Measurements from ENCODE around the gene GSTM2.

The GSTM2 gene

GRCh38 chr1:109714661-109715372 lies 47.0 kb downstream of the GSTM2 start:
- no peak for DNase-seq (ENCODE audit: low read depth, low spot score)

DNA sequence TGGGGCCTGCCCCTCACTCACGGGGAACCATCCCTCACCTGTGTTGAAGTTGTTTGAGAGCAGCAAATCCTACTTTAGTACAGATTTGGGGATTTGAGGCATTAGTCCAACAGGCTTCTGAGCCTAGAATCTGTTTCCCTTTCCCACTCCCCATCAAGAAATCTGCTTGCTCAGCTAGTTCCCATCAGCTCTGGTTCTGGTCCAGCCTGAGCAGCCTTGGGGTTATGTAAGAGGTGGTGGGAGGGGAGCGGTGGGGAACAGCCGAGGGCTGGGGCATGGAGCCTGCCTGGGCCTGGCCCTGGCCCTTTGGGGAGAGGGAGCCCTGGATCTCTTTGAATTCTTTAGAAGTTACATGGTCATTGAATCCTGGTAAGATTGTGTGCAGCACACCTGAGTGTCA lies 48.3 kb downstream of the GSTM2 start:
- DNase-seq (ENCODE audit: low read depth, low spot score) = no peak

- DNase-seq (ENCODE audit: low read depth, low spot score) = no peak
Measured at GRCh38 chr1:109716570-109717090, 48.8 kb downstream of the GSTM2 start.

DNA sequence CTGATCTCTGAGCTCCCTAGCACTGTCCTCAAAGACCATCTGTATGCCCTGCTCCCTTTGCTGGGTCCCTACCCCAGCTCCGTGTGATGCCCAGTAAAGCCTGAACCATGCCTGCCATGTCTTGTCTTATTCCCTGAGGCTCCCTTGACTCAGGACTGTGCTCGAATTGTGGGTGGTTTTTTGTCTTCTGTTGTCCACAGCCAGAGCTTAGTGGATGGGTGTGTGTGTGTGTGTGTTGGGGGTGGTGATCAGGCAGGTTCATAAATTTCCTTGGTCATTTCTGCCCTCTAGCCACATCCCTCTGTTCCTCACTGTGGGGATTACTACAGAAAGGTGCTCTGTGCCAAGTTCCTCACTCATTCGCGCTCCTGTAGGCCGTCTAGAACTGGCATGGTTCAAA lies 49.9 kb downstream of the GSTM2 start:
- DNase-seq (ENCODE audit: low read depth, low spot score) = no peak

DNA sequence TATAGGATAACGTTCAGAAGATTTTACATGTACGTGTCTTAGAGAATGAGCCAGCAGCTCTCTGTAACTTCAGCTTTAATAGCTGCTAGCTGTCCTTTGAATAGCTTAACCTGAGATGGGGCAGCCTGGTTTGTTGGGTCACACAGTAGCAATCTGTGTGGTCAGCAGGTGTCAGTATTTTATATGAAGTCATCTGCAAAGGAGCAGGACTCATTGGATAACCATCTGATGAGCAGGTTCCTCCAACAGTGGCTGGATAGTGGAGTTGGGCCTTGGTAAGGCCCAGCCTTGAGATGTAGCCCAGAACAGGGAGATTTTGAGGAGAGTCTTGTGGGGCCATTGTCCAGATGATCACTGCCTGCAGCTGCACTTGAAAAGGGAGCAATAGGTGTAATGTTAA lies 50.6 kb downstream of the GSTM2 start:
- DNase-seq (ENCODE audit: low read depth, low spot score) = no peak

GRCh38 chr1:109719337-109719837 lies 51.5 kb downstream of the GSTM2 start:
- DNase-seq (ENCODE audit: low read depth, low spot score) = no peak

GRCh38 chr1:109721042-109721441 lies 53.2 kb downstream of the GSTM2 start:
- no peak for DNase-seq (ENCODE audit: low read depth, low spot score)

GRCh38 chr1:109721971-109722370 lies 54.1 kb downstream of the GSTM2 start:
- DNase-seq (ENCODE audit: low read depth, low spot score) = no peak

DNA sequence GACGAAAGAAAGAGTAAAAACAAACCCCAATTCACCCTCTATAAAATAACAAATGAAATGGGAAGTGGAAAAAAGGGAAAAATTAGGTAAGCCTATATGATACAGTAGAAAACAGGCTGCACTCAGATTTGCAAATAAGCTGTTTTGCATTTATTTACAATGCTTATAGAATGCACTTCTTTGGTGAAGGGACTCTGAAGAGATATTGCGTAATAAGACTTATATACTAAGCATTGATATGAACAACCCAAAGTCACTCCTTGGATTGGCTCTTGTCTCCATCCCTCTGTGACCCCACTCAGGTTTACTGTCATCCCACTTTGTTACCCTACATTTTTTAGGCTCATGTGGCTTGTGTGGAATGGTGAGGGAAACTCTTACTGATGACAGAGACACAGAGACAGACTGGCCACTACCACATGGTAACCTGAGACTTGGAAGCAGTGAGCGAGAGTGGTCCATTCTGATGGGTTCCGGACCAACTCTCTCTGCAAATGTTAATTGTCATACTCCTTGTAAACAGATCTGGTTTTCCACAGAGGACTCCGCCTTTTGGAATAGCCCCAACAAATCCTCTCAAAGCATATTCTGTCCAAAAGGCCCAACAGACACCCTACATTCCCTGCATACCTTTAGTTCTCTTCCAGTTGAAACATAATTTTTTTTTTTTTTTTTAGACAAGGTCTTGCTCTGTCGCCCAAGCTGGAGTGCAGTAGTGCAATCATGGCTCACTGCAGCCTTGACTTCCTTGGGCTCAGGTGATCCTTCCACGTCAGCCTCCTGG lies 55.2 kb downstream of the GSTM2 start:
- no peak for DNase-seq (ENCODE audit: low read depth, low spot score)
